Rectal smooth muscle tissue (tissue), 1 donor: ENCODE measurements around the gene ARSI.

Experiments
- H3K27ac ChIP-seq: one replicate; pipeline ENCODE4 v1.7.0; 2013; ENCODE audit warnings: low read depth, low read length, inconsistent platforms
- H3K27me3 ChIP-seq: one replicate; pipeline ENCODE4 v1.7.0; 2013; ENCODE audit warnings: low read length; ENCODE audit not compliant: control insufficient read depth, insufficient read depth
- H3K36me3 ChIP-seq: one replicate; pipeline ENCODE4 v1.7.0; 2013; ENCODE audit warnings: low read length; ENCODE audit not compliant: control insufficient read depth, insufficient read depth
- H3K4me1 ChIP-seq: one replicate; pipeline ENCODE4 v1.7.0; 2013; ENCODE audit warnings: low read length; ENCODE audit not compliant: control insufficient read depth, insufficient read depth
- H3K4me3 ChIP-seq: one replicate; pipeline ENCODE4 v1.7.0; 2013; ENCODE audit warnings: low read length
- H3K9ac ChIP-seq: one replicate; pipeline ENCODE4 v1.7.0; 2013; ENCODE audit warnings: low read length

ARSI gene

DNA sequence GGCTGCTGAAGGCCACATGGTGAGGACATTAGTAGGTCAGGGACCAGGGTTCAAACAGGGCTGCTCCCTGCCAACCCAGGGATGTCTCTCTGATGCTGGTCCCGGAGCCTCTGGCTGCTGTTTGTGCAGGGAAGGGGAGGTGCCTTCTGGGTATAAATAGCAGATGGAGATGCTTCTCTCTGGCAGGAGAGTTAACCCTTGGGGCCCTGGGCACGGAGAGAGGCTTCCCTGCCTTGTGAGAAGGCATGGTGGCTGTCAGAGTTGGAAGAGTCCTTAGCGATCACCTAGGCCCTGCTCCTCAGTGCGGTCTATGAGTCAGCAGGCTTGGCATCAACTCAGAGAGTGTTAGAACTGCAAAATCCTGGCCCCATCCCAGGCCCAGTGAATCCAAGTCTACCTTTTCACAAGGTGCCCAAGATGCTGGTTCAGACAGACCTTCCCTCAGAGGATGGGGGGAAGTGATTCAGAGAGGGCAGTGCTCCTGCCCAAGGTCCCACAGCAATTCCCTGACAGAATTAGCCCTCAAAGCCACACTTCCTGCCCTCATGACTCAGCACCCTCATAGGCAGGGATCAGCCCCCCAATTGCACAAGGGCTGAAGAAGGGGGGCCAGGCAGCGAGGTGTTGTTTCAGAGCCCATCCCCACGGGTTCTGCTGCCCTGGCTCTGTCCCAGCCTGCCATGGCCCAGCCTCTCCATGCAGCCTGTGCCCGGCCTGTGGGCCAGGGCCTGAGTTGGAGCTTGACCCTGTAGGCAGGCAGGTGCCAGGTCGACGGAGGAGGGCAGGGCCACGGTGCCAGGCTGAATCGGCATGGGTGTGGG, 38.7 kb downstream of the ARSI start:
- peaks cover 9% of the 10 kb centered on the region for H3K4me1 ChIP-seq
- H3K27me3 ChIP-seq, result no peaks in the 10 kb centered on the region
- H3K4me3 ChIP-seq, result no peak overlapping the region
- no peaks in the 10 kb centered on the region for H3K36me3 ChIP-seq
- H3K27ac ChIP-seq, result no peak overlapping the region
- H3K9ac ChIP-seq, result no peak overlapping the region

DNA sequence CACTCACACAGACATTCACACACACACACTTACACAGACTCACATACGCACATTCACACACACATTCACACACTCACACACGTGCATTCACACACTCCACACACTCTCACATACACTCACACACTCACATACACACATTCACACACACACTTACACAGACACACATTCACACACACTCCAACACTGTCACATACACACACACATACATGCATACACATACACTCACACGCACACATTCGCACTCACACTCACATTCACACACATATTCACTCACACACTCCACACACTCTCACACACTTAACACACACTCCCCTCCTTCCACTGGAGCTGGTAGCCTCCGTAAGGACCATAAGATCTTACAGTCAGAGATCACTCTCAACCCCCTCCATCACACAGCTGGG, 39.3 kb downstream of the ARSI start:
- no peak overlapping the region for H3K9ac ChIP-seq
- H3K36me3 ChIP-seq, result no peaks in the 10 kb centered on the region
- H3K4me1 ChIP-seq, result peaks cover 9% of the 10 kb centered on the region
- no peak overlapping the region for H3K4me3 ChIP-seq
- no peaks in the 10 kb centered on the region for H3K27me3 ChIP-seq
- no peak overlapping the region for H3K27ac ChIP-seq

DNA sequence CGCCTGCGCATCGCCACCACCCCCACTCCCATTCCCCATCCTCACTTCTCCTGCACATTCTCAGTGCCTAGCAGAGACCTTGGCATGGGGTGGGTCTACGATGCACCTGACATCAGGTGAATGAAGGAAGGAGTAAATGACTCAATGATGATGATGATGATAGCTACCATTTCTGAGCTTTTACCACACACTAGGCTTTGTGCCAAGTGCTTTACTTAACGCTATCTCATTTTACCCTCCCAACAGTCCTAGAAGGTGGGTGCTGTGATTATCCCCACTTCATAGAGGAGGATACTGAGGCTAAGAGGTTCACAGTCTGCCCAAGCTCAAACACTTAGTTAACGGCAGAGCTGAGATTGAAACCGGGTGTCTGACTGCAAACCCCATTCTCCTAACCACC, 40.2 kb downstream of the ARSI start:
- no peak overlapping the region for H3K27ac ChIP-seq
- no peak overlapping the region for H3K4me3 ChIP-seq
- H3K9ac ChIP-seq, result no peak overlapping the region
- no peaks in the 10 kb centered on the region for H3K27me3 ChIP-seq
- H3K4me1 ChIP-seq, result peaks cover 9% of the 10 kb centered on the region
- H3K36me3 ChIP-seq, result no peaks in the 10 kb centered on the region

DNA sequence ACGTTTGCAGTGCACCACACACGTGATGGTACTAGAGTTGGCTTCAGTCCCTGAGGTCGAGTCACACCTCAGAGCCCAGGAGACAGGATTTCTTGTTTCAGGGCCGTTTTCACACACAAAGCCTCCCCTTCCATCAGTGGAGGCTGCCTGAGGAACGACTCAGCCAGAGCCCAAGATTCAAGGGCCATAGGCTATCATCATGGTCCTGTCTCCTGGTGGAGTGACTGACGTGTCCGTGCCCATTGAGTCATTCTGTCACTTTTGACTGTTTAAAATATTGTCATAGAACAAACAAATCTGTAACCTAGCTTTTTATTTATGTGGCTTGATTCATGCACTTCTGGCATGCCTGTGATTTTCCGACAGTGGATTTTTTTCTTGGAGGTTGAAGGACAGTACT, 41.5 kb downstream of the ARSI start:
- H3K27me3 ChIP-seq, result no peaks in the 10 kb centered on the region
- H3K4me1 ChIP-seq, result peaks cover 9% of the 10 kb centered on the region
- no peaks in the 10 kb centered on the region for H3K36me3 ChIP-seq
- H3K27ac ChIP-seq, result no peak overlapping the region
- H3K9ac ChIP-seq, result no peak overlapping the region
- no peak overlapping the region for H3K4me3 ChIP-seq

DNA sequence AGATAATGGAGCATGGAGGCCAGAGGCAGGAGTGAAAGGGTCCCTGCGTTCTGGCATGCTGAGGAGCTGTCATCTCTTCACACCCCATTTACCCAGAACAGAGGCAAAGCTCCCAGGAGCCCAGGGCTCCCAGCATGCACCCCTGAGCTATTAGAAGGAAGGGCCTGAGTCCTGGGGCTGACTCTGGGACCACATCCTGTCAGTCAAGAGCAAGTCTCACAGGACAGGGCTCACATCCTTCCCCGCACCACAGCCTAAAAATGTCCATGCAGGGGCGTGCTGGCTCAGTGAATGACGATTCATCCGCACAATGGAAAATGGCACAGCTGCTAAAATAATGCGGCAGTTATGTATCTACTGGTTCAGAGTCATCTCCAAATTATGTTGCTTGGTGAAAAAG, 44.6 kb downstream of the ARSI start:
- Histone ChIP-seq H3K27me3 (no peaks in the 10 kb centered on the region), H3K36me3 (no peaks in the 10 kb centered on the region), H3K27ac (no peak overlapping the region), H3K4me1 (no peaks in the 10 kb centered on the region), H3K4me3 (no peak overlapping the region), H3K9ac (no peak overlapping the region)

DNA sequence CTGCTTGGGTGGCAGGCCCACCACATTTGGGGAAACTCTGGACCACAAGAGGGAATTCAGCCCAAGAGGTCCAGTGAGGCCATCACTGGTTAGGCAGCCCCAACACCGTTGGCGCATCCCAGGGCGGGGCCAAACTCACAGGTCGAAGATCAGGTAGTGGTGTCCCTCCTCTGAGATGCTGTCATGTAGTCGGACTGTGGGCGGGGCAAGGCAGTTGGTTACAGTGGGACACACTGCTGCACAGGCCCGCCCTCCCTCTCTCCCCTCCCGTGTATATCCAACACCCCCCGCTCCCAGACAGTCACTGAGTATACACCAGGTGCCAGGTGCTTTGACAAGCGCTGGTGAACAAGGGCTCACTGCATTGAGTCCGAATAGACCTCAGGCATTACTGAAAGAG, 45.3 kb downstream of the ARSI start:
- H3K4me3 ChIP-seq, result no peak overlapping the region
- no peaks in the 10 kb centered on the region for H3K4me1 ChIP-seq
- H3K9ac ChIP-seq, result no peak overlapping the region
- H3K27ac ChIP-seq, result no peak overlapping the region
- H3K36me3 ChIP-seq, result no peaks in the 10 kb centered on the region
- no peaks in the 10 kb centered on the region for H3K27me3 ChIP-seq

DNA sequence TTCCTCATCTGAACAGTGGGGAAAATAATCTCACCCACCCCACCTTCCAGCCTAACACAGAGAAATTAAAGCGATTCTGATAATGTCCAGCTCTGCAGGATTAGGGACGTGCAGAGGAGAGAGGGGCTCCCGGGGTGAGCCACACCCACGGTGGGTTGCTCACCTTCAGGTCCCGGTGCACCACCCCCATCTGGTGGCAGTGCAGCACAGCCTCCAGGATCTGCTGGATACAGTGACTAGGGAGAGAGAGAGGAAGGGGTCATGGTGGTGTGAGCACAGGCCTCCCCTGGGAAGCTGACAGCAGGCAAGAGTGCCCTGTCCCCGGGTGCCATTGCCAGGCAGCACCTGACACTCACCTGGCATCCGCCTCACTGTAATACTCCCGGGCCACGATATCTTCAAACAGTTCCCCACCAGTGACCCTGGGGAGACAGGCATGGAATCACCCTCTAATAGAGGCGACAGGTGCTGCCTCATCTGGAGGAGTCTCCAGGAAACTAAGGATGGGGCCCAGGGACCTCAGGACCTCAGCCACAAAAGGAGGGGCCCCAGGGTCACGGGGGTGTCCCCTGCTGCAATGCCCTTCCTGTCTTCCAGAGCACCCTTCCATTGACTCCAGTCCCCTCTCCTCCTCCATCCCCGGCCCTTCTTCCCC, 46.2 kb downstream of the ARSI start:
- Histone ChIP-seq H3K4me1 (no peaks in the 10 kb centered on the region), H3K9ac (no peak overlapping the region), H3K36me3 (no peaks in the 10 kb centered on the region), H3K27ac (no peak overlapping the region), H3K27me3 (no peaks in the 10 kb centered on the region), H3K4me3 (no peak overlapping the region)

DNA sequence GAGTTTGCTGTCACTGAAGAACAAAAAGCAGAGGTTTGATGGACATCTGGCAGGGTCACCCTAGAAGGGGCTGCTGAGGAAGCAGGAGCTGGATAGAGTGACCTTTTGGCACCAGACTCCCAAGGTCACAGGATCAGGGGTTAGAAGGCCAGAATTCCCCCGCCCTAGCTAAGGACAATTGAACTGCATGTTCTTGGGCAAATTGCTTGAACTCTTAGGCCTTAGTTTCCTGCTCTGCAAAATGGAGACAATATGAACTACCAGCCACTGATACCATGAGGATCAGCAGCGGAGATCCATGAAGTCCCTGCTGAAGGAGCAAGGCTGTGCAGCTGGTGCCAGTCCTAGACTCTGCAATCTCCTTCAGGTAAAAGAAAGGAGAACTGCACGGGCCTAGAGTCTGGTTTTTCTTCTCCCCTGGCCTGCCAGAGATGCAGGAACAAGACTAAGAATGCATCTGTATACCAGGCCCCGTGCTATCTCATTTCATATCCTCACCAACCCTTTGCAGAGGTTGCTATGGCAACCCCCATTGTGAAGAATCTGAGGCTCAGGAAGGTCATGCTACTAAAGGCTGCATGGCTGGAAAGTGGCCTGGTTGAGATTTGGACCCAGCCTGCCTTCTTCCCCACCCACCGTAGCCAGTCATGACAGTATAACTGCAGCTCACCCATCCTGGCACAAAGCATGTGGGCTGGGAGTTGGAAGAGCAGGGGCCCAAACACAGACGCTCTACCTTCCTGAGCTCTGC, 46.9 kb downstream of the ARSI start:
- Histone ChIP-seq H3K4me1 (no peaks in the 10 kb centered on the region), H3K4me3 (no peak overlapping the region), H3K27me3 (no peaks in the 10 kb centered on the region), H3K36me3 (no peaks in the 10 kb centered on the region), H3K9ac (no peak overlapping the region), H3K27ac (no peak overlapping the region)

DNA sequence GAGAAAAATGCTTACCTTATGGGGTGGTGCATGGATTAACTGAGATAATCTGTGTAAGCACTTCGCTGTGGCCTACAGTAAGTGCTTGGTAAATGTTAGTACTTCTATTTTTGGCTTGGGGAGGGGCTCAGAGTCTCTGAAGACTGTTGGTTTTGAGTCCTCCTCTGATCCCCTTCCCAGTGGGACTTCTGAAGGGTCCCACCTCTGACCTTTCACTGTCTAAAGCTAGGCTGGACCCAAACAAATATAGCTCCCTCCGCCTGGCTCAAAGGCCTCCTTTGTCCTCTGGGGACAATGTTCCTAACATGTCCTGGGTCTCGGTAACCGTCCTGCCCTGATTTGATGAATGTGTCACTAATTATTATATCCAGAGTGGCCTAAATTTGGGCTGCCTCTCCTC, 47.9 kb downstream of the ARSI start:
- Histone ChIP-seq H3K27me3 (no peaks in the 10 kb centered on the region), H3K27ac (no peak overlapping the region), H3K4me1 (no peaks in the 10 kb centered on the region), H3K4me3 (no peak overlapping the region), H3K9ac (no peak overlapping the region), H3K36me3 (no peaks in the 10 kb centered on the region)

DNA sequence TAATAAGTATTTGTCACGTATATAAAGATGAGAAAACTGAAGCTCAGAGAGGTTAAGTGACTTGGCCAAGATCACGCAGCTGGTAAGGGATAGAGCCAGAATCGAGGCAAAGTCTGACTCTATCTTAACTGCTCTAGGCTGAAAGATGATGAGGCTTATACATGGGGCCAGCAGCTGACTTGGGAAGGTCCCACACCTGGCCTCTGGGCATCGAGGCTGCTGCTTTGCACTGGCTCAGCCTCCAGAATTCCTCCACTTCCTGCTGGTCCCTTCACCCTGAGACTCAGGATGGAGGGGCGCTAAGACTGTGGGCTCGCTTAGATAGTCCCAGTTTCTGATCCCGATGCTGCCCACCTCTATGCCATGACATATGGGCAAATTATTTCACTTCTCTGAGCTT, 48.3 kb downstream of the ARSI start:
- no peaks in the 10 kb centered on the region for H3K27me3 ChIP-seq
- H3K4me3 ChIP-seq, result no peak overlapping the region
- no peak overlapping the region for H3K9ac ChIP-seq
- H3K4me1 ChIP-seq, result no peaks in the 10 kb centered on the region
- no peak overlapping the region for H3K27ac ChIP-seq
- H3K36me3 ChIP-seq, result no peaks in the 10 kb centered on the region

DNA sequence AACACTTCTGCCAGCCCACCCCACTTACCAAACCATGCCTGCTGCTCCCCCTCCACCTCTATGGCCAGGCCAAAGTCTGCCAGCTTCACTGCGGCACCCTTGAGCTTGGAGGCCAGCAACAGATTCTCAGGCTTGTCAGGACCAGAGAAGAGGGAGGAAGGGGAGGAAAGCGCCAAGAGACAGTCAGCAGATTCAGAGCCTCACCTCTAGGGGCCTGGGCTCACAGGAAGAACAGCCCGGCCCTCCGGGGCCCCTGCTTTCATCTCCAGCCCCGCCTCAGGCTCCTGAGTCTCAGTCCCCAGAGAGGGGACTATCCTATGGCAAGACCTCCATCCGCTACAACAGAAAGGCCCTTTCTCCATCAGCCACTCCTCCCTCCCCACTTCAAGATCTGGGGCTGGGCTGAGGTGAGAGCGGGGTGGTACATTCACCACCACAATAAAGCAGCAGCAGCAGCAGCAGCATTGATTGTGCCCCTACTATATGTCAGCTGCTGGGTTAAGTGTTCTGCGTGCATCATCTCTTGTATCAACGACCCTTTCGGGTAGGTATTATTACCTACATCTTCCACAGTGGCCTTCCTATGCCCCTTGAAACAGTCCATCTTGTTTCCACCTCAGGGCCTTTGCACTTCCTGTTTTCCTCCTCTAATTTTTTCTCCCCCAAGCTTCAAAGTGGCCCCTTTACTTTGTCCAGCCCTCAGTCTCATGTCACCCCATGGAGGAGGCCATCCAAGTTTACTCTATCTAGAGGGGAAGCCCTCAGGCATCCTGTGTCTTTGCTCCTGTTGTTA, 49.1 kb downstream of the ARSI start:
- Histone ChIP-seq H3K27me3 (no peaks in the 10 kb centered on the region), H3K4me1 (no peaks in the 10 kb centered on the region), H3K9ac (no peak overlapping the region), H3K27ac (no peak overlapping the region), H3K36me3 (no peaks in the 10 kb centered on the region), H3K4me3 (no peak overlapping the region)

DNA sequence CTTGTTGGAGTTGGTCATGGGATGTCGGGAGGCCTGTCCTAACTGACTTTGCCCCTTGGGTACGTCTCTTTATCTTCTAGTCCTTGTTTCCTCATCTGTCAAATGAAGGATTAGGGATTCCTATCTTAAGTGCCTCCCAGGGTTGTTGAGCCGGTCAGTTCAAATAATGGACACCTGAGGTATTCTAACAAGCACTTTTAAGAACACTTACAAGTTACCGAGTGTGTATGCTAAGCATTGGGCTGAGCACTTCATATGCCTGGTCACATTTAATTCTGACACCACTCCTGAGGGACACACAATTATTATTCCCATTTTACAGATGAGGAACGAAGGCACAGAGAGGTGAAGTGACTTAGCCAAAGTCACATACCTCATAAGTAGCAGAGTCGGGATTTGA, 50.2 kb downstream of the ARSI start:
- Histone ChIP-seq H3K27ac (no peak overlapping the region), H3K4me3 (no peak overlapping the region), H3K9ac (no peak overlapping the region)

More for the DNA sequence above, 50.2 kb downstream of the ARSI start:
- H3K36me3 ChIP-seq, result no peaks in the 10 kb centered on the region
- no peaks in the 10 kb centered on the region for H3K4me1 ChIP-seq
- H3K27me3 ChIP-seq, result no peaks in the 10 kb centered on the region
